ENCODE measurements around the gene PDX1. TPM values are rescaled to one million over a fixed set of nuclear protein-coding genes. Genes with fewer than 3 reads are reported as not detected.

Gene PDX1
- polyA plus RNA-seq, 1 donor from 2014 or later = not detected

DNA sequence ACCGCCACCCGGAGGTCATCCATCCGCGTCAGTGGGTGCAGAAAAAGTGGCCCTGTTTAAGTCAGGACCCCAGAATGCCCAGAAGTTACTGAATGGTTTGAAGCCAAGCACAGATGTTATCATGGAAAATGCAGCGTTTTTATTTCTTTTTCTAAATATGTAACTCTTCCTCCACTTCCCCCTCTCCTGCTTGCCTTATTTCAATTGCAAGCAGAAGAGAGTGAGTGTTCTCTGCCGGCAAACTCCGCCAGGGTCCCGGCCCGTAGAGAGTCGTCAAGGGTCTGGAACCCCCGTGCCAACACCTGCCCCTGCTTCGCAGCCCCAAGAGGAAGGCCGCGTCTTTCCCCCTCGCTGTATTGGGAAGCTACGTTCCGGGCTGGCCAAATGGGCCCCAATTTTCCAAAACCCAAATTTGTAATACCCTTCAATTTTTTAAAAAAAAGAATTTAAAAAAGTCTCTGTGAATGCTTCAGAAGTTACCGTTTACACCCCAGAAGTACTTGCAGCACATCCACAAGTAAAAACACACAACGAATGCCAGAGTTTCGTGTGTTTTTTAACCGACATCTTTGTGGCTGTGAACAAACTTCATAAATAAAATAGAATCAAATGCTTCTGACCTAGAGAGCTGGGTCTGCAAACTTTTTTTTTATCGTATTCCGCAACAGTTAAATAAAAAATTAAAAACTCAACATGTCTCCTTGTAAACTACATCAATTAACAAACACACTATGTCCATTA lies 712 bp upstream of the PDX1 start:
- no peaks in the 10 kb centered on the region for H3K36me3 Mint-ChIP-seq

GRCh38 chr13:27919659-27919933 lies 204 bp upstream of the PDX1 start:
- H3K9me3 Mint-ChIP-seq = peaks cover 0 to 5% (median 3%) of the 10 kb centered on the region in 3 donors
- H3K4me3 Mint-ChIP-seq = peak overlapping the region in 3 of 4 donors; percentile 41 to 83 (median 63)
- peaks cover 8 to 24% (median 18%) of the 10 kb centered on the region in 3 donors for H3K4me1 Mint-ChIP-seq
- peak overlapping the region in 1 of 3 donors; percentile 16 for H3K27ac Mint-ChIP-seq
- peaks cover 62% of the 10 kb centered on the region for H3K27me3 Mint-ChIP-seq
- no peaks in the 10 kb centered on the region for H3K36me3 Mint-ChIP-seq

More for the DNA sequence above, 712 bp upstream of the PDX1 start:
- H3K27me3 Mint-ChIP-seq = peaks cover 62% of the 10 kb centered on the region
- peaks cover 8 to 24% (median 17%) of the 10 kb centered on the region in 3 donors for H3K4me1 Mint-ChIP-seq
- H3K4me3 Mint-ChIP-seq = peak overlapping the region in 3 of 4 donors; percentile 62 to 83 (median 63)
- peak overlapping the region in 2 of 3 donors; percentile 16 to 88 for H3K27ac Mint-ChIP-seq
- H3K9me3 Mint-ChIP-seq = peaks cover 0 to 5% (median 3%) of the 10 kb centered on the region in 3 donors

DNA sequence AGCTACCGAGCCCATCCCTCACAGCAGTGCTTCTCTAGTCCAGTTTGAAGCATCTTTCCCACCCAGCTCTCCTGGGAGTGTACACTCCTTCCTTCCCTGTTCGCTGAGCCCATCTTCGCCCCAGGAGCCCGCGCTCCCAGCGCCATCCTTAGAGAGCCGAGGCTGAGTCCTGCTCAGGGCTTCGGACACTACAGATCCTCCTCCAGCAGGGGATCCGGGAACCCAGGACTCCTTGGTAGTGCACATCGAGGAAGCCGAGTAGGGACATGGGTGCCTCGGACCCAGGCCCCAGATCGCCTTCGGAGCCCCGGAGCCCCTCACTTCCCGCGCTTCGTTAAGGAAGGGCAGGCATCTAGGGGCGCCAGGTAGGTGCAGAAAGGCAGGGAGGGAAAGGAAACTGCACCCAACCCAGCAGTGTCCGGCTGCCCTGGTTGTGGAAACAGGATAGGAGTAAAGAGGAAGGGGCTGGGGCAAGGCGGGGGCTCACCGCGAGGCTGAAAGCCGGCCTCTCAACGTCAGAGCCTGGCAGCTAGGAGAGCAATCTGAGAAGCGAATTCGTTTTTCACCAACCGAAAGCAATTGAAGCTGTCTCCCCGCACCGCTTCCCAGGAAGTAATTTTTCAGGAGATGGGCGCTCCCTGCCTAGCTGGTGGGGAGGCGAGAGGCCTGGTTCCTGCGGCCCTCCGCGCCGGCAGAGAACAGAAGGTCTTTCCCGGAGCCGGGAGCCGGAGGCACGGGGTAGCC lies 1.0 kb downstream of the PDX1 start:
- Mint-ChIP-seq H3K27ac (peak overlapping the region; percentile 16 to 96 (median 89)), H3K4me3 (peak overlapping the region; percentile 65 to 89 (median 81)), H3K4me1 (peaks cover 8 to 24% (median 20%) of the 10 kb centered on the region in 3 donors), H3K9me3 (peaks cover 0 to 5% (median 3%) of the 10 kb centered on the region in 3 donors), H3K27me3 (peaks cover 55% of the 10 kb centered on the region), H3K36me3 (no peaks in the 10 kb centered on the region)

- Mint-ChIP-seq H3K9me3 (peaks cover 0 to 5% (median 3%) of the 10 kb centered on the region in 3 donors), H3K36me3 (no peaks in the 10 kb centered on the region), H3K4me1 (peaks cover 8 to 24% (median 20%) of the 10 kb centered on the region in 3 donors), H3K4me3 (peak overlapping the region; percentile 65 to 89 (median 81)), H3K27ac (peak overlapping the region; percentile 16 to 96 (median 67)), H3K27me3 (peaks cover 59% of the 10 kb centered on the region)
Observed at GRCh38 chr13:27921421-27921960, 1.7 kb downstream of the PDX1 start.

GRCh38 chr13:27921961-27922882 lies 2.4 kb downstream of the PDX1 start:
- H3K27ac Mint-ChIP-seq = peak overlapping the region; percentile 86 to 96 (median 87)
- H3K27me3 Mint-ChIP-seq = peaks cover 64% of the 10 kb centered on the region
- H3K9me3 Mint-ChIP-seq = peaks cover 0 to 10% (median 3%) of the 10 kb centered on the region in 3 donors
- H3K36me3 Mint-ChIP-seq = no peaks in the 10 kb centered on the region
- H3K4me1 Mint-ChIP-seq = peaks cover 16 to 24% (median 19%) of the 10 kb centered on the region in 3 donors
- H3K4me3 Mint-ChIP-seq = peak overlapping the region; percentile 3 to 82 (median 46)

GRCh38 chr13:27922883-27923612 lies 3.2 kb downstream of the PDX1 start:
- Mint-ChIP-seq H3K9me3 (peaks cover 0 to 10% (median 4%) of the 10 kb centered on the region in 3 donors), H3K27ac (peak overlapping the region; percentile 85 to 96 (median 87)), H3K36me3 (no peaks in the 10 kb centered on the region), H3K4me3 (peak overlapping the region in 1 of 4 donors; percentile 82), H3K4me1 (peaks cover 14 to 20% (median 16%) of the 10 kb centered on the region in 3 donors), H3K27me3 (peaks cover 64% of the 10 kb centered on the region)

DNA sequence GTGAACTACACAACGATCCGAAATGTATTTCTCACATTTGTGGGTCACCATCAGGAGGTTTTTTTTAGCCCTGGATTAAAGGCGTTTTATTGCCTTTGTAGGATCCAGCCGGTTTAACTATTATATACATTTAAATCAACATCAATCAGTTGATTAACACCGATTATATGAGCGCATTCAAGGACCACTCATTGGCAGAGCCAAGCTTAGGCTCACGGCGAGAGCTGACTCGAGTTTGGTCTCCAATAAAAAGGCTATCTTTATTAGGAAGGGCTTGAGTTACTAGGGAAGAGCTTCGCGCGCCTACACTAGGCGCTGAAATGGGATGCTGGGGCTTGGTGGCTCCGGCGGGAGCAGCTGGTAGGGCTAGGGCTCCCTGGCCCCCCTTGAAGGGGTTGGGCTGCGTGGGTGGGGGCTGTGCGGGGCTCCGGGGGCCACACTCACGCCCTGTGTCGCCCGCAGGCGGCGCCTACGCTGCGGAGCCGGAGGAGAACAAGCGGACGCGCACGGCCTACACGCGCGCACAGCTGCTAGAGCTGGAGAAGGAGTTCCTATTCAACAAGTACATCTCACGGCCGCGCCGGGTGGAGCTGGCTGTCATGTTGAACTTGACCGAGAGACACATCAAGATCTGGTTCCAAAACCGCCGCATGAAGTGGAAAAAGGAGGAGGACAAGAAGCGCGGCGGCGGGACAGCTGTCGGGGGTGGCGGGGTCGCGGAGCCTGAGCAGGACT lies 4.2 kb downstream of the PDX1 start:
- peaks cover 12 to 20% (median 13%) of the 10 kb centered on the region in 3 donors for H3K4me1 Mint-ChIP-seq
- H3K27ac Mint-ChIP-seq = peak overlapping the region; percentile 85 to 96 (median 87)
- H3K27me3 Mint-ChIP-seq = peaks cover 62% of the 10 kb centered on the region
- H3K36me3 Mint-ChIP-seq = no peaks in the 10 kb centered on the region
- peaks cover 0 to 10% (median 5%) of the 10 kb centered on the region in 3 donors for H3K9me3 Mint-ChIP-seq
- peak overlapping the region in 2 of 4 donors; percentile 72 to 89 for H3K4me3 Mint-ChIP-seq

GRCh38 chr13:27924529-27925141 lies 4.8 kb downstream of the PDX1 start:
- Mint-ChIP-seq H3K4me3 (peak overlapping the region in 1 of 4 donors; percentile 63), H3K27me3 (peaks cover 64% of the 10 kb centered on the region), H3K9me3 (peaks cover 0 to 10% (median 5%) of the 10 kb centered on the region in 3 donors), H3K27ac (peak overlapping the region in 2 of 3 donors; percentile 53 to 76), H3K4me1 (peaks cover 12 to 20% (median 13%) of the 10 kb centered on the region in 3 donors), H3K36me3 (no peaks in the 10 kb centered on the region)

DNA sequence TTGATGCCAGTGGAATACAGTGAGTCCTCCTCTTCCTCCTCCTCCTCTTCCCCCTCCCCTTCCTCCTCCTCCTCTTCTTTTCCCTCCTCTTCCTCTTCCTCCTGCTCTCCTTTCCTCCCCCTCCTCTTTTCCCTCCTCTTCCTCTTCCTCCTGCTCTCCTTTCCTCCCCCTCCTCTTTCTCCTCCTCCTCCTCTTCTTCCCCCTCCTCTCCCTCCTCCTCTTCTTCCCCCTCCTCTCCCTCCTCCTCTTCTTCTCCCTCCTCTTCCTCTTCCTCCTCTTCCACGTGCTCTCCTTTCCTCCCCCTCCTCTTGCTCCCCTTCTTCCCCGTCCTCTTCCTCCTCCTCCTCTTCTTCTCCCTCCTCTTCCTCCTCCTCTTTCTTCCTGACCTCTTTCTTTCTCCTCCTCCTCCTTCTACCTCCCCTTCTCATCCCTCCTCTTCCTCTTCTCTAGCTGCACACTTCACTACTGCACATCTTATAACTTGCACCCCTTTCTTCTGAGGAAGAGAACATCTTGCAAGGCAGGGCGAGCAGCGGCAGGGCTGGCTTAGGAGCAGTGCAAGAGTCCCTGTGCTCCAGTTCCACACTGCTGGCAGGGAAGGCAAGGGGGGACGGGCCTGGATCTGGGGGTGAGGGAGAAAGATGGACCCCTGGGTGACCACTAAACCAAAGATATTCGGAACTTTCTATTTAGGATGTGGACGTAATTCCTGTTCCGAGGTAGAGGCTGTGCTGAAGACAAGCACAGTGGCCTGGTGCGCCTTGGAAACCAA lies 5.6 kb downstream of the PDX1 start:
- H3K27me3 Mint-ChIP-seq = peaks cover 70% of the 10 kb centered on the region
- H3K27ac Mint-ChIP-seq = peak overlapping the region in 2 of 3 donors; percentile 12 to 53
- no peaks in the 10 kb centered on the region for H3K36me3 Mint-ChIP-seq
- H3K4me1 Mint-ChIP-seq = peaks cover 12 to 20% (median 12%) of the 10 kb centered on the region in 3 donors
- H3K4me3 Mint-ChIP-seq = peak overlapping the region in 2 of 4 donors; percentile 38 to 63
- H3K9me3 Mint-ChIP-seq = peaks cover 0 to 10% (median 8%) of the 10 kb centered on the region in 3 donors

DNA sequence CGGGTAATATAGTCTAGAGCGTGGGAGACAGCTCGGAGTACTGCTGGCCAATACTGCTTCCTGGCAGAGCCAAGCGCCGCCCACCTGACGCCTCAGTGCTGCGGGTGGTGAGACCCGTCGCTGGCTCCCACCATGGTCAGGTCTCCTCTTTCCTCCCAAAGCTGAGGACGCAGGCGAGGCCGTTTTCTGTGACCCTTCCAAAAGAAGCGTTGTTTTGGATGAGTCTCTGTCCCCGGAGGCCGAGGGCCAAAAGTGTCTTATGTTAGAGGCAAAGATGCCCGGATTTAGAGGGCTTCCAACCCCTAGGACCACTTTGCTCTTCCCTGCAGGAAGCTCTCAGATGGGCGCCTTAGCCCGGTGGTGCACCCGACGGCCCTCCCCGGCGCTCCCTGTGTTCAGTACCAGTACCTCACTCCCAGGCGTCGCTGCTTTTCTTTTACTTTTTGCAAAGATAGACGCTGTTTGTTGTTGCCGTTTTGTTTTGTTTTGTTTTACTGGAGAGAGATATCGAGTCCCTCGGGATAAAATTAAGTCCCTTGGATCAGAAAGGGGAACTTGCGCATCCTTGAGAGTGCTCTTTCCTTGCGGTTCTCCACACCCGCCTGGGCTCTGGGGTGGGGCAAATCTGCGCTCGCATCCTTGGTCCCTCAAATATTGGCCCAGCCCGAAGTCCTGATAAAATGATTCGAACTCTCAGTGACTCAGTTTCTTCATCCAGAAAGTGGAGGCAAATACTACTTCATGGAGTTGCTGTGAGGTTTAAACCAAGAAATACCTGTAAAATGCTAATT lies 7.0 kb downstream of the PDX1 start:
- H3K4me3 Mint-ChIP-seq = peak overlapping the region in 3 of 4 donors; percentile 38 to 82 (median 70)
- peaks cover 77% of the 10 kb centered on the region for H3K27me3 Mint-ChIP-seq
- H3K9me3 Mint-ChIP-seq = peaks cover 0 to 12% (median 11%) of the 10 kb centered on the region in 3 donors
- H3K4me1 Mint-ChIP-seq = peaks cover 6 to 14% (median 10%) of the 10 kb centered on the region in 3 donors
- peak overlapping the region; percentile 67 to 90 (median 85) for H3K27ac Mint-ChIP-seq
- H3K36me3 Mint-ChIP-seq = no peaks in the 10 kb centered on the region

Measured in IgD-negative memory B cell (primary cell).